Esophagus squamous epithelium (tissue), 4 donors: ENCODE data around the gene MMP27.

Source experiments
- CTCF ChIP-seq, 6 experiments: fragments of 450-650 bp in 4 of 6; fragments of 200-600 bp in 2 of 6; sonication (generic) in 2 of 6; IDR thresholded peaks; one replicate each; pipeline ENCODE4 v1.5.1; 2016 to 2019; ENCODE audit warnings: antibody characterized with exemption in 6 of 6, mild to moderate bottlenecking in 4 of 6, moderate library complexity in 4 of 6
- POLR2A ChIP-seq, 4 donors: fragments of 450-650 bp; IDR thresholded peaks; one replicate each; pipeline ENCODE4 v1.6.1; 2017; ENCODE audit warnings: antibody characterized with exemption in 4 of 4, mild to moderate bottlenecking in 4 of 4, moderate library complexity in 3 of 4

GRCh38 chr11:102685338-102685737 is 20.2 kb downstream of the MMP27 start:
- TF ChIP-seq CTCF (IDR thresholded peaks at IDR 0.05) (no peak), POLR2A (IDR thresholded peaks at IDR 0.05) (no peak)
